ENCODE results near the gene RBM34. TPM values are rescaled to one million over a fixed set of nuclear protein-coding genes. Genes with fewer than 3 reads are reported as not detected.
"Not testable (repeated sequence)": the region's sequence is repeated elsewhere in the genome, so short reads cannot be mapped to it uniquely, and the experiment has no call there.

The RBM34 gene
- polyA plus RNA-seq, 3 donors, result 20.5 to 25.7 (median 22.5) TPM

DNA sequence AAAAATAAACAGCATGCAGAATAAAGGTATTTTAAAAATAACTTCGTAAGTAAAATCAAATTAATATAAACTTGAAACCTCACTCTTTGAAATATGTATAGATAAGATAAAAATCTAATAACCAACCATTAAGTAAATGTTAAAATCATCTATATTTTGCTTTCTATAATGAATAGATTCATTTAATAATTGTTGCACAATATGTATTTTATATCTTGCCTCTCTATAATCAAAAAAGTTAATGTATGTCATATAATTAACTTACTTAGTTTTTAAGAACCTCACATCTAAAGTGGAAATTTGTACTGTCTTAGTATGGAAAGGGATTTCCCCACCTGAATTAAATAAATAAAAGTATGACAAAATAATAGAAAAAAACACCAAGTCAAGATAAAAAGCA is 42.4 kb upstream of the RBM34 start:
- Mint-ChIP-seq H3K36me3 (peaks cover 31 to 55% of the 10 kb centered on the region in 2 donors), H3K4me3 (no peak overlapping the region), H3K9me3 (no peaks in the 10 kb centered on the region), H3K27me3 (ENCODE audit: low read depth in 3 of 3) (no peaks in the 10 kb centered on the region), H3K27ac (no peak overlapping the region), H3K4me1 (no peaks in the 10 kb centered on the region)
- H2AFZ ChIP-seq (ENCODE audit: insufficient read depth, low read depth, low read length, poor library complexity, severe bottlenecking), result no peak overlapping the region
- TF ChIP-seq, protein P1, sequence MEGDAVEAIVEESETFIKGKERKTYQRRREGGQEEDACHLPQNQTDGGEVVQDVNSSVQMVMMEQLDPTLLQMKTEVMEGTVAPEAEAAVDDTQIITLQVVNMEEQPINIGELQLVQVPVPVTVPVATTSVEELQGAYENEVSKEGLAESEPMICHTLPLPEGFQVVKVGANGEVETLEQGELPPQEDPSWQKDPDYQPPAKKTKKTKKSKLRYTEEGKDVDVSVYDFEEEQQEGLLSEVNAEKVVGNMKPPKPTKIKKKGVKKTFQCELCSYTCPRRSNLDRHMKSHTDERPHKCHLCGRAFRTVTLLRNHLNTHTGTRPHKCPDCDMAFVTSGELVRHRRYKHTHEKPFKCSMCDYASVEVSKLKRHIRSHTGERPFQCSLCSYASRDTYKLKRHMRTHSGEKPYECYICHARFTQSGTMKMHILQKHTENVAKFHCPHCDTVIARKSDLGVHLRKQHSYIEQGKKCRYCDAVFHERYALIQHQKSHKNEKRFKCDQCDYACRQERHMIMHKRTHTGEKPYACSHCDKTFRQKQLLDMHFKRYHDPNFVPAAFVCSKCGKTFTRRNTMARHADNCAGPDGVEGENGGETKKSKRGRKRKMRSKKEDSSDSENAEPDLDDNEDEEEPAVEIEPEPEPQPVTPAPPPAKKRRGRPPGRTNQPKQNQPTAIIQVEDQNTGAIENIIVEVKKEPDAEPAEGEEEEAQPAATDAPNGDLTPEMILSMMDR (IDR thresholded peaks at IDR 0.05), result no peak
- no peaks in the 10 kb centered on the region for H3K4me1 ChIP-seq (ENCODE audit: control insufficient read depth in 1 of 2, insufficient read depth in 2 of 2, low read length in 2 of 2)
- peaks cover 34 to 58% of the 10 kb centered on the region in 2 donors for H3K36me3 ChIP-seq (replicated peaks in 1 of 2; ENCODE audit: control insufficient read depth in 1 of 2, insufficient read depth in 2 of 2, low read length in 2 of 2)
- no peaks in the 10 kb centered on the region for H4K20me1 ChIP-seq (ENCODE audit: insufficient read depth, low read length)
- no peaks in the 10 kb centered on the region for H3K27me3 ChIP-seq (ENCODE audit: control insufficient read depth in 2 of 2, insufficient read depth in 2 of 2, low read length in 2 of 2)
- intact Hi-C loops (cut with micrococcal nuclease), result no loop called here
- no peak overlapping the region for H3K27ac ChIP-seq (ENCODE audit: low read depth in 1 of 2, low read length in 2 of 2)
- no peak for DNase-seq
- no peaks in the 10 kb centered on the region for H3K9me3 ChIP-seq (replicated peaks in 1 of 2; ENCODE audit: control insufficient read depth in 1 of 2, insufficient read depth in 1 of 2, low read length in 2 of 2)
- no peaks in the 10 kb centered on the region for H3K79me2 ChIP-seq (ENCODE audit: insufficient read depth, low read length)
- no CpG with 5 or more reads among the region's 1 CpG for WGBS (ENCODE audit: insufficient coverage)
- H3K9ac ChIP-seq (ENCODE audit: insufficient read depth, low read length, poor library complexity, severe bottlenecking), result no peak overlapping the region
- no peak overlapping the region for H3K4me2 ChIP-seq (replicated peaks; ENCODE audit: extremely low read depth, low read length, poor library complexity, severe bottlenecking)
- H3K4me3 ChIP-seq (replicated peaks in 1 of 3; ENCODE audit: low read depth in 2 of 3, low read length in 3 of 3), result no peak overlapping the region

- H3K9me3 ChIP-seq (replicated peaks in 1 of 2; ENCODE audit: control insufficient read depth in 1 of 2, insufficient read depth in 1 of 2, low read length in 2 of 2); H3K4me1 Mint-ChIP-seq; intact Hi-C loops (cut with micrococcal nuclease); H3K79me2 ChIP-seq (ENCODE audit: insufficient read depth, low read length); H4K20me1 ChIP-seq (ENCODE audit: insufficient read depth, low read length); H3K27me3 Mint-ChIP-seq (ENCODE audit: low read depth in 3 of 3); H3K4me1 ChIP-seq (ENCODE audit: control insufficient read depth in 1 of 2, insufficient read depth in 2 of 2, low read length in 2 of 2); H3K27ac Mint-ChIP-seq; DNase-seq; H3K9ac ChIP-seq (ENCODE audit: insufficient read depth, low read length, poor library complexity, severe bottlenecking); H3K27me3 ChIP-seq (ENCODE audit: control insufficient read depth in 2 of 2, insufficient read depth in 2 of 2, low read length in 2 of 2); H3K4me2 ChIP-seq (replicated peaks; ENCODE audit: extremely low read depth, low read length, poor library complexity, severe bottlenecking); H3K9me3 Mint-ChIP-seq; H3K27ac ChIP-seq (ENCODE audit: low read depth in 1 of 2, low read length in 2 of 2); H2AFZ ChIP-seq (ENCODE audit: insufficient read depth, low read depth, low read length, poor library complexity, severe bottlenecking); H3K4me3 ChIP-seq (replicated peaks in 1 of 3; ENCODE audit: low read depth in 2 of 3, low read length in 3 of 3); H3K4me3 Mint-ChIP-seq: not testable (repeated sequence)
- peaks cover 29 to 65% of the 10 kb centered on the region in 2 donors for H3K36me3 ChIP-seq (replicated peaks in 1 of 2; ENCODE audit: control insufficient read depth in 1 of 2, insufficient read depth in 2 of 2, low read length in 2 of 2)
- 100% methylated on average over 1 of the region's 5 CpGs for WGBS (ENCODE audit: insufficient coverage)
- peaks cover 31 to 53% of the 10 kb centered on the region in 2 donors for H3K36me3 Mint-ChIP-seq
Measured at GRCh38 chr1:235202447-235202846, 41.4 kb upstream of the RBM34 start.
